ENCODE results near the gene IGSF9B. TPM values are rescaled to one million over a fixed set of nuclear protein-coding genes. Genes with fewer than 3 reads are reported as not detected.

IGSF9B gene
- total and polyA plus RNA-seq, 8 donors, result 1.1 to 5.8 (median 2.6) TPM

DNA sequence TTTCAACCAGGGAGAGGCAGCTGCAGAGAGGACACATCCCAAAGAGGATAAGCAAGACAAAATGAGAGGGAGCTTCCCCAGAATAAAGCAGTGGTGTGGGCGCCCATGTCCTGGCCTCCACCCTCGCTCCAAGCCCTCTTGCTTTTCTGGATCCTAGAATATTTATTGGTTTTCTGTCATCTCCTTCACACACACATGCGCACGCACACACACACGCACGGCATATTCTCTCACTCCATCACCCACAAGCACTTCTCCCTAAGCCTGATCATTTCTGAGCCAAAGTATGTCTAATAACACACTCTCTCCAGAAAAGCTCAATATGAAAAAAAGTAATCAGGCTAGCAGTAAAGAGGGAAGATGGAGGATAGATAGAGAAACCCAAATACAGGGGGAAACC lies 7.6 kb downstream of the IGSF9B start:
- WGBS, 2 donors, result 73 to 94% methylated on average over 6 of the region's 6 CpGs
- FAIRE-seq (no peak), DNase-seq (no peak), ATAC-seq (no peak)
- H3K9me3 ChIP-seq, result no peaks in the 10 kb centered on the region
- H3K27me3 ChIP-seq, result no peaks in the 10 kb centered on the region
- TF ChIP-seq, protein P1, sequence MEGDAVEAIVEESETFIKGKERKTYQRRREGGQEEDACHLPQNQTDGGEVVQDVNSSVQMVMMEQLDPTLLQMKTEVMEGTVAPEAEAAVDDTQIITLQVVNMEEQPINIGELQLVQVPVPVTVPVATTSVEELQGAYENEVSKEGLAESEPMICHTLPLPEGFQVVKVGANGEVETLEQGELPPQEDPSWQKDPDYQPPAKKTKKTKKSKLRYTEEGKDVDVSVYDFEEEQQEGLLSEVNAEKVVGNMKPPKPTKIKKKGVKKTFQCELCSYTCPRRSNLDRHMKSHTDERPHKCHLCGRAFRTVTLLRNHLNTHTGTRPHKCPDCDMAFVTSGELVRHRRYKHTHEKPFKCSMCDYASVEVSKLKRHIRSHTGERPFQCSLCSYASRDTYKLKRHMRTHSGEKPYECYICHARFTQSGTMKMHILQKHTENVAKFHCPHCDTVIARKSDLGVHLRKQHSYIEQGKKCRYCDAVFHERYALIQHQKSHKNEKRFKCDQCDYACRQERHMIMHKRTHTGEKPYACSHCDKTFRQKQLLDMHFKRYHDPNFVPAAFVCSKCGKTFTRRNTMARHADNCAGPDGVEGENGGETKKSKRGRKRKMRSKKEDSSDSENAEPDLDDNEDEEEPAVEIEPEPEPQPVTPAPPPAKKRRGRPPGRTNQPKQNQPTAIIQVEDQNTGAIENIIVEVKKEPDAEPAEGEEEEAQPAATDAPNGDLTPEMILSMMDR (IDR thresholded peaks at IDR 0.05), result no peak
- H3K36me3 ChIP-seq, result no peaks in the 10 kb centered on the region
- no peak overlapping the region for H3K4me3 ChIP-seq
- intact Hi-C loops (cut with DNase I), result no loop called here
- no peak overlapping the region for H3K27ac ChIP-seq
- H3K4me1 ChIP-seq, result no peaks in the 10 kb centered on the region

DNA sequence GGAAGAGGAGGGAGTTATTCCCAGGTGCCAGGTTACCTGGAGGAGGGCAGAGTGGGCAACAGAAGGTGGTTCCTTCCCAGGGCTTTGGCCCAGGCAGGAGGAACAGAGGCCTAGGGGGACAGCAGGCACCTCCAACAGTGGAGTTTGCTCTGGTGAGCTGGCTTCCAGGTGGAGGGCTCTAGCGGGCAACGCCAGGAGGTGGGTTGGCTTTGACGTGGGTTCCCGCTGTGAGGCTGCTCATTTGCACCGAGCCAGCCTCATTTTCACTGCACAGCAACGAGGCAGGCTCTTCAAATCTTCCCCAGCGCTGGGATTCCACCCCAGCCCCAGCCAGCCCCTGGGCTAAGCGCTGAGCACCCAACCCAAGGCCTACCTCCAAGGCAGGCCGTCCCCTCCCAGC lies 8.1 kb downstream of the IGSF9B start:
- 70 to 76% methylated on average over 9 of the region's 9 CpGs for WGBS, 2 donors
- ATAC-seq (no peak), DNase-seq (peak in 1 of 6 donors; percentile 5), FAIRE-seq (no peak)
- H3K27me3 ChIP-seq, result no peaks in the 10 kb centered on the region
- no peaks in the 10 kb centered on the region for H3K36me3 ChIP-seq
- no peaks in the 10 kb centered on the region for H3K9me3 ChIP-seq
- TF ChIP-seq, protein P1 (IDR thresholded peaks at IDR 0.05), result no peak
- H3K4me3 ChIP-seq, result no peak overlapping the region
- no peak overlapping the region for H3K27ac ChIP-seq
- H3K4me1 ChIP-seq, result no peaks in the 10 kb centered on the region
- intact Hi-C loops (cut with DNase I), result no loop called here

DNA sequence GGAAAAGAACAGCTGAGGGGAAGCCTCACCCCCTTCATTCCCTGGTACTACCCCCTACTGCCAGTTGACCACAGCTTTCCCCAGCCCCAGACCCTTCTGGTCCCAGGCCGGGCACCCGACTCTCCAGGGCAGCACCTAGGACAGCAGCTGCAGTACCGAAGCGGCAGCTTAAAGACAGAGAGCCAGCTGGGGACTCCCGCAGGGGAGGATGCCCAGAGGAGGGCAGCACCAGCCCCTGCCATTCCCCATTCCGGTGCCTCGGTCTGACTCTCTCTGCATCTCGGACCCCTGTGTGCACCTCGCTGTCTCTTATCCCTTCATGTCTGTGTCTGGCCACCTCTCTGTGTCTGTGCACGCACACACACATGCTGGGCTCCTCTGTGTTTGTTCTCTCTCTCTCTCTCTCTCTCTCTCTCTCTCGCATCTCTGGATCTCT lies 9.4 kb downstream of the IGSF9B start:
- no peaks in the 10 kb centered on the region for H3K36me3 ChIP-seq
- TF ChIP-seq, protein P1 (IDR thresholded peaks at IDR 0.05), result no peak
- FAIRE-seq (no peak), ATAC-seq (peak; percentile 48 to 76 (median 63)), DNase-seq (peak in 1 of 6 donors; percentile 65)
- H3K9me3 ChIP-seq, result no peaks in the 10 kb centered on the region
- 6 to 8% methylated on average over 11 of the region's 11 CpGs for WGBS, 2 donors
- intact Hi-C loops (cut with DNase I), result no loop called here
- no peak overlapping the region for H3K27ac ChIP-seq
- no peaks in the 10 kb centered on the region for H3K27me3 ChIP-seq
- no peak overlapping the region for H3K4me3 ChIP-seq
- no peaks in the 10 kb centered on the region for H3K4me1 ChIP-seq

DNA sequence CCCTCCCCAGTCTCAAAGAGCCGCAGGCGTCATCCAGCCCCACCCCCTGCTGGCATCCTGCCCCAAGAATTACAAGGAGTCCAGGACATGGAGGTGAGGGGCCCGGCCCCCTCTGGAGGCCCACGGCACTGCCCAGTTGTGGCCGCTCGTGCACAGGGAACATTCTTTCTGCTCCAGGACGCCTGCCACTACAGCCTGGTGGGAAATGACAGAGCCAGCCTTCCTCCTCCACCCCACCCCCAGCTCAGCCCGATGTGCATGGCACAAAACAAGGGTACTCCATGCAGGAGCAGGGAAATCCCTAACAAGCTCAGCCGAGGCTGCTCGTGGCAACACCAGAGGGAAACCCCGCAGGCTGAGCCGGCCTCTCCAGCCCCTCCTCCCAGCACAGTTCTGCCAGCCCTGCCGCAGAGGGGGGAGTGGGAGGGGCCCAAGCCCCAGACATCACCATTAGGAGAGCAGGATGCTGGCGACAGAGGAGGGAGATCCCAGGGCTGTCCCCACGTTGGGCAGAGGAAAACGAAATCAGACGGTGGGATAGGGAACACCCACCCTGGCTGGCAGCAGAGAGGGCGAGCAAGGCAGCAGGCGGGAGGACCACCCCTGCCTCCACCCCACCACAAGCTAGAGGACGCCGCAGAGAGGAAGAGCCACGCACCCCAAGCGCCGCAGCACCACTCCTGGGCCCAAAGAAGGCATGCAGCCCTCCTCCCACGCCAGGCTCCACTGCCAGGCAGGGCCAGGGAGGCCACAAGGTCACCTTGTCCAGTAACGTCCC lies 10.0 kb downstream of the IGSF9B start:
- Histone ChIP-seq H3K27me3 (no peaks in the 10 kb centered on the region), H3K4me3 (no peak overlapping the region), H3K4me1 (no peaks in the 10 kb centered on the region), H3K36me3 (no peaks in the 10 kb centered on the region), H3K27ac (no peak overlapping the region), H3K9me3 (no peaks in the 10 kb centered on the region)
- ATAC-seq (peak in 2 of 4 donors; percentile 4 to 32), DNase-seq (peak in 1 of 6 donors; percentile 47), FAIRE-seq (no peak)
- intact Hi-C loops (cut with DNase I), result no loop called here
- TF ChIP-seq, protein P1 (IDR thresholded peaks at IDR 0.05), result no peak
- 28 to 39% methylated on average over 25 to 26 of the region's 26 CpGs for WGBS, 2 donors

DNA sequence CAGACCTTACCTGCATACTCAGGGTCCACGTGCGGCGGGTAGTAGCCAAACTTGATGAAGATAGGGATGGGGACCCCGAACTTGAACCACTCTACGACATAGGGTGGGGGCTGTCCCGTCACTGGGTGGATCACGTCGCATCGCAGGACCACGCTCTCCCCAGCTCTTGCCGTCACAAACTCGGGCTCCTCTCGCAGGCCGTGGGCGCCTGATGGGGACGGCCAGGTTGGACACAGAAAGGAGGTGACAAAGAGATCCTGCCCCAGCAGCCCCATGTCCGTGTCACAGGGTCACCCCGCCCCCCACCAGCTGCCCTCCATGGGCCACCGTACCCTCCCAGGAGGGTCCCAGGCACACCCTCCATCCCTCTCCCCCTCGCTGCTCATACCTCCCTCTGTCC lies 10.7 kb downstream of the IGSF9B start:
- DNase-seq (peak in 1 of 6 donors; percentile 45), FAIRE-seq (no peak), ATAC-seq (no peak)
- TF ChIP-seq, protein P1 (IDR thresholded peaks at IDR 0.05), result no peak
- H3K9me3 ChIP-seq, result no peaks in the 10 kb centered on the region
- no peaks in the 10 kb centered on the region for H3K36me3 ChIP-seq
- no peaks in the 10 kb centered on the region for H3K4me1 ChIP-seq
- 78 to 91% methylated on average over 19 to 20 of the region's 20 CpGs for WGBS, 2 donors
- H3K27me3 ChIP-seq, result no peaks in the 10 kb centered on the region
- intact Hi-C loops (cut with DNase I), result no loop called here
- no peak overlapping the region for H3K4me3 ChIP-seq
- H3K27ac ChIP-seq, result no peak overlapping the region
